ENCODE data around the gene ST3GAL4.
"Not testable (repeated sequence)": the region's sequence is repeated elsewhere in the genome, so short reads cannot be mapped to it uniquely, and the experiment has no call there.

The ST3GAL4 gene

DNA sequence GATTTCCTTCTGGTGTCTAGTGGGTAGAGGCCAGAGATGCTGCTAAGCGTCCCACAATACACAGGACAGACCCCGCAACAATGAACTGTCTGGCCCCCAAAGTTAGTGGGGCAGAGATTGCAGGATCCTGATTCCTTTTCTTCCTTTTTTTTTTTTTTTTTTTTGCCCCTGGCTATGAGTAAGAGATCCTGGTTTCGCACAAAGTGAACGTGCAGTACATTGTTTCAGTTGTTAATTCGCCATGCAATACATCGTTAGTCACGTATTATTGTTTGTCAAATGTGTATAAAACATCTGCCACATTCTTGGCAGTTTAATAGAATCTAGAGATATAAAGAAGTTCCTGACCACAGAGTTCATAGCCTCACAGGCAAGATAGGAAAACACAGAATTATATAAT is 20.2 kb downstream of the ST3GAL4 start:
- in situ Hi-C loops (cut with MboI; ENCODE audit: low sequenced_read_pairs, unreplicated experiment): no loop called here
- no peak for DNase-seq (ENCODE audit: low spot score)
- no peak for TF ChIP-seq CTCF (IDR thresholded peaks at IDR 0.05; ENCODE audit: borderline replicate concordance, control extremely low read depth, extremely low read depth, insufficient read depth, missing control alignments)

DNA sequence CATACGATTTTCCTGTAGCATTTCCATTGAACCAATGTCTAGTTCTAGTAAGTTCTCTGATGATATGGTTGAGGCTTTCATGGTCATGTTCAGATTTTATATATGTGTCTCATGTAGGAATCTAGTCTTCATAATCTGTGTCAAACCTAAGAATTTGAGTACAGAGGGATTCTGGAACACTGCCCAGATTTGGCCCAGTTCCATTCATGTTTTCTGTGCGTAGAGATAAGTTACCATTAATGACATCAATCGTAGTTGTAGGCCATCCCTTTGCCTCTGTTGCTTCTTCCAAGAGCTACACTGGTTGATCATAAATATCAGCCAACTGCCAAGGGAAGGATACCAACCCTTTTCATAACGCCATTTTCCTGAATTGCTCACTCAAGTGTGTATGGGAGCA is 23.3 kb downstream of the ST3GAL4 start:
- DNase-seq (ENCODE audit: low spot score): no peak

GRCh38 chr11:126380909-126381308 is 25.4 kb downstream of the ST3GAL4 start:
- no peak for TF ChIP-seq CTCF (IDR thresholded peaks at IDR 0.05; ENCODE audit: borderline replicate concordance, control extremely low read depth, extremely low read depth, insufficient read depth, missing control alignments)
- in situ Hi-C loops (cut with MboI; ENCODE audit: low sequenced_read_pairs, unreplicated experiment): no loop called here
- DNase-seq (ENCODE audit: low spot score): no peak

More for the DNA sequence above, 23.3 kb downstream of the ST3GAL4 start:
- no peak for TF ChIP-seq CTCF (IDR thresholded peaks at IDR 0.05; ENCODE audit: borderline replicate concordance, control extremely low read depth, extremely low read depth, insufficient read depth, missing control alignments)
- in situ Hi-C loops (cut with MboI; ENCODE audit: low sequenced_read_pairs, unreplicated experiment): no loop called here

- DNase-seq (ENCODE audit: low spot score); in situ Hi-C loops (cut with MboI; ENCODE audit: low sequenced_read_pairs, unreplicated experiment): not testable (repeated sequence)
Measured at GRCh38 chr11:126381960-126382359, 26.5 kb downstream of the ST3GAL4 start.

DNA sequence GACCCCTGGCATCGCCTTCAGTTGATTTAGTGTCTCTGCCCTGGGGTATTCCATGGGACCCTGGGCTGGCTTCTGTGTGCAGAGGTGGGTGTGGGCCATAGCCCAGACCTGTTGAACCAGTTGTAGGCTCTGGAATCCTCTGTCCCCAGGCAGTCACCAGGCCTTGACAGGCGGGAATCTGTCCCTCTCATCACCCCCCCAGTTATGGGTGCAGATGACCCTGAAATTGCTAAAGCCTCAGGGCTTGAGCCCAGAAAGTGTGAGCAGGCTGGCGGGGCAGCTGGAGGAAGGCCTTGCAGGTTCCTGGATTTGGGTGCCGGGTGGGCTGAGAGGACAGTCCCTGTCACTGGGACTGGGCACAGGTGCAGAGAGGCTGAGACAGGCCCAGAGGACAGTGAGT is 27.2 kb downstream of the ST3GAL4 start:
- in situ Hi-C loops (cut with MboI; ENCODE audit: low sequenced_read_pairs, unreplicated experiment); DNase-seq (ENCODE audit: low spot score): not testable (repeated sequence)

DNA sequence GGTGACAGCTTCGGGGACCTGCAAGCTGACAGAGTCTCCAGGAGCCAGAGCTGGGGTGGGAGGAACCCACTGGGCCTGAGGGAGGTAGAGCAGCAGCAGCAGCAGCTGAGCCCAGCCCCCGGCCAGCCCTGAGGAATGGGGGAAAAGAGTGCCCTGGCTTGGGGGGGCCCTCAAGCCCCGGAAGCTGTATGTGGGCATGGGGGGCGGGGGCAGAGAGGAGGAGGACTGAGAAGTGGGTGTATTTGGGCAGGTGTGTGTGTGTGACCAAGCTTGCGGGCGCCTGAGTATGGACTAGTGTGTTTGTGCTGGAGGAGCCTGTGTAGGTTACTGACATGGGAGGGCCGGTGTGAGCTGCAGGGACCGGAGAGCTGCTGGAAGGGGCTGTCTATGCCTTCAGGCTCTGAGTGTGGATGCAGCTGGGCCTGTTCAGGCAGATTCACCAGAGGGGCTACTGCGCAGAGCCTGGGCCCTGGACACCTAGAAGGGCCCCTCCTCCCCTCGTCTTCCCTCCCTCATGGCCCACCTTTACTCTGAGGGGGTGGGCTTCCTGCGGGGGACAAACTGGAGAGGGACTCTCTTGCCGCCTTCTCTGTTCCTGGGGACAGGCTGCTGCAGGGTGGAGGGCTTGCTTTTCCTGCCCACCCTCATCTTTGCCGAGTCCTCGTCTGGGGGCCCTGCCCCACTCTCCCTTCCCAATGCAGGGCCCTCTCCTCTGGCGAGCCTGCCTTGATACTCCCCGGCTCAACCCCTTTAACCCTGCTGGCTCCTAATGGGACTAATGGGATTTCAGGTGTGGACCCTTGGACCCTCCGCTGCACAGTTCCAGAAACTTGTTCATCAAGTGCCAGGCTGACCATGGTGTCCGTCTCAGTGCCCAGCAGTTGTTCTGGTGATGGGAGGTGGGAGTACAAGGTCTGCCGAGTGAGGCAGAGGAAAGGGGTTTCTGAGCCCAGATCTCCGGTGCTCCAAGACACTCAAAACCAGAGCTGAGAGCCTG is 28.2 kb downstream of the ST3GAL4 start:
- in situ Hi-C loops (cut with MboI; ENCODE audit: low sequenced_read_pairs, unreplicated experiment): no loop called here
- TF ChIP-seq CTCF (IDR thresholded peaks at IDR 0.05; ENCODE audit: borderline replicate concordance, control extremely low read depth, extremely low read depth, insufficient read depth, missing control alignments): no peak
- no peak for DNase-seq (ENCODE audit: low spot score)

- TF ChIP-seq CTCF (IDR thresholded peaks at IDR 0.05; ENCODE audit: borderline replicate concordance, control extremely low read depth, extremely low read depth, insufficient read depth, missing control alignments): no peak
- in situ Hi-C loops (cut with MboI; ENCODE audit: low sequenced_read_pairs, unreplicated experiment): no loop called here
- DNase-seq (ENCODE audit: low spot score): no peak
Measured at GRCh38 chr11:126384449-126385070, 29.1 kb downstream of the ST3GAL4 start.
